T47D (cell line): Measurements from ENCODE around the gene ACVR1B.

ENCODE experiments used
- DNase-seq, 2 experiments: peaks; one replicate each; pipeline versions ENCODE4 v3.0.0 to v3.0.0-alpha.2; 2011 to 2012; ENCODE audit warnings: low read depth in 1 of 2, low spot score in 1 of 2
- JUND ChIP-seq: IDR thresholded peaks from 2 replicates; pipeline ENCODE4 v1.6.1; 2012; ENCODE audit warnings: low read depth
- in situ Hi-C: cut with HindIII; loops from 2 replicates; pipeline ENCODE4 v1.10.0; 2016; ENCODE audit warnings: low sequenced_read_pairs, low pct_unique_long_range_greater_than_20kb

The ACVR1B gene

GRCh38 chr12:52022841-52023181 is 71.3 kb downstream of the ACVR1B start:
- DNase-seq: peak; percentile 52 to 70
- in situ Hi-C loops: no loop called here
- no peak for TF ChIP-seq JUND

GRCh38 chr12:52023182-52023975 is 71.9 kb downstream of the ACVR1B start:
- peak; percentile 87 to 98 for DNase-seq
- TF ChIP-seq JUND: no peak
- in situ Hi-C loops: no loop called here

DNA sequence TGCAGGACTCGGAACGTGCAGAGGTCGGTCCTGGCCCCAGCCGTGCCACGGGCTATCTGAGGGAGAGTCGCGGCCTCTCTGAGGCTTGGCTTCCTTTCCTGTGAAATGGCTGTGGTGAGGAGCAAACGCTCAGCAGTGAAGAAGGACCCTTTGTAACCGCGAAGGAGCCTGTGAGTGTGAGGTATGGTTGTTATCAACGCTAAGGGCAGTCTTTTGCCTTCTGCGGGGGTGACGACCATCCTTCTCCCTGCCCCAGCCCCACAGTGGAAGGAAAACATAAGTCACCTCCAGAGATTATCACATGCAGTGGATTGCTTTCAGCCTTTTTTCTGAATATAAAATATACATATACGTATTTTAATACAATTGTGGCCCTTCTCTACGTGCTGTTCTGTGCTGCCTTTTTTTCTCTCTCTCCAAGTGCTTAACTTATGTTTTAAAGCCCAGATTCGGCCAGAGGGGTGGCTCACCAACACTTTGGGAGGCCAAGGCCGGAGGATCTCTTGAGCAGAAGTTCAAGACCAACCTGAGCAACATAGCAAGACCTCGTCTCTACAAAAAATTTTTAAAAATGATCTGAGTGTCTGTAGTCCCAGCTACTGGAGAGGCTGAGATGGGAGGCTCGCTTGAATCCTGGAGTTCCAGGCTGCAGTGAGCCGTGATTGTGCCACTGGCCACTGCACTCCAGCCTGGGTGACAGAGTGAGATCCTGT is 72.6 kb downstream of the ACVR1B start:
- in situ Hi-C loops: no loop called here
- no peak for TF ChIP-seq JUND
- DNase-seq: no peak

GRCh38 chr12:52024845-52025230 is 73.3 kb downstream of the ACVR1B start:
- DNase-seq: no peak
- no peak for TF ChIP-seq JUND
- in situ Hi-C loops: no loop called here

DNA sequence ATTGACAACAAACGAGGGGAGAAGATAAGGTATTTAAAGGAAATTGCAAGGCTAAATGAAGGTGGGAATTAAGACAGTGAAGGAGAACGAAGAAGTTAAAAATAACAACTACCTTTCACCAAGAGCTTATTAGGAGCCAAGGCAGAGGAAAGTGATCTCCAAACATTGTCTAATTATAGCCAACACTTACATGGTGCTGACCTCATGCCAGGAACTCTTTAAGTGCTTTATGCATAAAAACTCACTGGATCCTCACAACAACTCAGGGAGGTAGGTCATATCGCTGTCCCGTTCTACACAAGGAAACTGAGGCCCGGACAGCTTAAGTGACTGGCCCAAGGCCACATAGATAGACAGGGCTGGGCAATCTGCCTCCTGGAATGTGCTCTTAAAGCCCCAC is 74.8 kb downstream of the ACVR1B start:
- no peak for TF ChIP-seq JUND
- in situ Hi-C loops: no loop called here
- no peak for DNase-seq

GRCh38 chr12:52027085-52027843 is 75.8 kb downstream of the ACVR1B start:
- no peak for DNase-seq
- in situ Hi-C loops: no loop called here
- TF ChIP-seq JUND: no peak

GRCh38 chr12:52029685-52030084 is 78.2 kb downstream of the ACVR1B start:
- TF ChIP-seq JUND: no peak
- peak in 1 of 2 experiments; percentile 67 for DNase-seq
- in situ Hi-C loops: no loop called here

GRCh38 chr12:52032446-52032803 is 80.9 kb downstream of the ACVR1B start:
- no peak for TF ChIP-seq JUND
- peak in 1 of 2 experiments; percentile 58 for DNase-seq
- in situ Hi-C loops: no loop called here

DNA sequence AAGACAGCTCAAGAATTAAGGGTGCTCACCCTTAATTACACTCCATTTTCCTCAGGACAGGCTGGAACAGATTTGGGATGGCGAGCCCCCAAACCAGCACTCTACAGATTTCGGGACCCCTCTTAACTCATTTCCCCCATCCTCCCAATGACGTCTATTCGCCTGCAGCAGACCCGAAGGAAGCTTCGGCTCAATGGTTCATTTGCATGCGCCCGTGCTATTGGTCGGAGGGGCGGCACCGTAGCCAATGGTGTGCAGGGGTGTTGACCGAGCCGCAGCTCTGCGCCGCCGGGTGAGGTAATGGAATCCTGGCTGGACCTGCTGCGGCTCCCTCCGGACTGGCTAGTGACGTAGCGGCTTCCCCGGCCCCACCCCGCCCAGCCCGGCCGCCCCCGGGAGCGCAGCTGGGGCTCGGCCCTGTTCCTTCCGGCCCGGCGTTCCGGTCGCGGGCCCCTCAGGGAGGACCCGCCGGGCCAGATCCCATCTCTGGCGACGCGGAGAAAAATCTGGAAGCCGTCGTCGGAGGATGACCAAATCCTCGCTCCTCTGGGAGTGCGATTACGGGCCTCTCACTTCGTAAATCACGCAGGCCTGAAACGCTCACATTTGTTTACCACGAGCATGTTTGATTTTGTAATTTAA is 81.4 kb downstream of the ACVR1B start:
- peak; percentile 98 to 100 for DNase-seq
- no peak for TF ChIP-seq JUND
- in situ Hi-C loops: no loop called here

- TF ChIP-seq JUND: no peak
- in situ Hi-C loops: no loop called here
- no peak for DNase-seq
Observed at GRCh38 chr12:52033446-52034140, 82.1 kb downstream of the ACVR1B start.

DNA sequence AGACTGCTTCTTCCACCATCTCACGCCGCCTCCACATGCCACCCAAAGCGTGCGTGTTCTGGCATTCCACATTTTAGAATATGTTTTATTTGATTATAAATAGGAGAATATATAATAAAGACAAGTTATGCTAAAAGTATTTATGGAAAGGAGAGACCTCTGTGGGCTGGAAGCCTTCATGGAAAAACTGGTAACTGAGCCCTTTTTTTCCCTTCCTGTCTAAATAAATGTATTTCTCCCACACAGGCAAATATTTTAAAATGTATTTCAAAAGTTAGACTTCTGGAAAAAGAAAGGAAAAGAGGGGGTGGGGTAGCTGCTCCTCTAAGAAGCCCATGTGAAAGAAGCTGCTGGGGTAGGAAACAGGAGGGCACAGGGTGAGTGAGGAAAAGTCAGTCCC is 83.7 kb downstream of the ACVR1B start:
- TF ChIP-seq JUND: no peak
- in situ Hi-C loops: no loop called here
- no peak for DNase-seq

- in situ Hi-C loops: no loop called here
Observed at GRCh38 chr12:52035926-52036325, 84.4 kb downstream of the ACVR1B start.

More at GRCh38 chr12:52035926-52036325, 84.4 kb downstream of the ACVR1B start:
- no peak for DNase-seq
- no peak for TF ChIP-seq JUND
